ENCODE results near the gene PXMP4.
A peak's percentile ranks its signal among the peaks of the same experiment; 100 is the strongest.

Gene PXMP4

GRCh38 chr20:33674294-33675135, 45.6 kb downstream of the PXMP4 start, which contains the start of gene NECAB3 (continued):
- TF ChIP-seq OSR2 (tag by site-specific recombination; IDR thresholded peaks at IDR 0.05) (0 out of 2 replicates have a peak, but pooled peaks have one; percentile 11), ZBTB17 (tag by site-specific recombination; IDR thresholded peaks at IDR 0.05) (peak; percentile 77; the same call in 1 of the 2 replicates), ZFP41 (tag by site-specific recombination; IDR thresholded peaks at IDR 0.05; ENCODE audit: borderline replicate concordance) (no peak), ZNF596 (tag by site-specific recombination; IDR thresholded peaks at IDR 0.05) (peak; percentile 45; the same call in 1 of the 2 replicates), KLF8 (tag by site-specific recombination; IDR thresholded peaks at IDR 0.05) (peak; percentile 62; the same call in 1 of the 2 replicates), ZNF335 (tag by site-specific recombination; conservative IDR thresholded peaks at IDR 0.05) (peak; percentile 97), YY1 (tag by site-specific recombination; IDR thresholded peaks at IDR 0.05) (peak; percentile 43; the same call in 1 of the 2 replicates), ZNF777 (tag by site-specific recombination; IDR thresholded peaks at IDR 0.05; ENCODE audit: borderline replicate concordance) (no peak), WT1 (tag by site-specific recombination; IDR thresholded peaks at IDR 0.05) (peak; percentile 88), ZNF664 (tag by site-specific recombination; IDR thresholded peaks at IDR 0.05) (no peak), PRDM2 (tag by site-specific recombination; IDR thresholded peaks at IDR 0.05; ENCODE audit: borderline replicate concordance) (no peak), ZNF623 (tag by site-specific recombination; IDR thresholded peaks at IDR 0.05) (no peak), ZNF629 (tag by site-specific recombination; IDR thresholded peaks at IDR 0.05) (peak; percentile 24; the same call in 1 of the 2 replicates), ZBTB48 (tag by site-specific recombination; IDR thresholded peaks at IDR 0.05) (peak; percentile 32; the same call in 1 of the 2 replicates), IKZF3 (tag by site-specific recombination; IDR thresholded peaks at IDR 0.05) (peak; percentile 67), ZBTB1 (tag by site-specific recombination; IDR thresholded peaks at IDR 0.05) (no peak), PBX3 (CRISPR knock-in tag; IDR thresholded peaks at IDR 0.05) (peak; percentile 53; the same call in 1 of the 2 replicates), GLIS1 (tag by site-specific recombination; IDR thresholded peaks at IDR 0.05) (peak; percentile 33; the same call in 1 of the 2 replicates), PATZ1 (tag by site-specific recombination; IDR thresholded peaks at IDR 0.05) (peak; percentile 74), ZNF558 (tag by site-specific recombination; IDR thresholded peaks at IDR 0.05) (no peak)

Data from HEK293 (cell line).